GM21447 (cell line): ENCODE results near the gene DBNDD2.

ENCODE experiments used
- ATAC-seq: cut with Tn5 transposase; IDR thresholded peaks from one replicate; pipeline ENCODE4 v1.9.1; 2021; ENCODE audit not compliant: unreplicated experiment

DBNDD2 gene

DNA sequence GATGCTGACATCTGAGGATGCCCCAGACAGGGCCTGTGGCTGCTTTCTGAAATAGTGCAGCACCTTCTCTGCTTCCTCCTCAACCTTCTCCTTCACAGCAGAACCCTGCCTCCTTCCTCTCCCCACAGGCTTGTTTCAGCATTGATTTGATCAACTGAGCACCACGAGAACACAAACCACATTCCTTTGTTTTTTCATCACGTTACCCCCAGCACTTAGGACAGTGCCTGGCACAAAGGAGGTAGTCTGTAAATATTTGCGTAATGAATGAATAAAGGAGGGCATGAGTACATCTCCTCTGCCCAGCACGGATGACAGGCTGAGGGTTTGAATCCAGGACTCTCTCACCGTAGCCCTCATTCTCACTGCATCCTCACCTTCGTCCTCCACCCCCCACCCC, 40.2 kb downstream of the DBNDD2 start:
- ATAC-seq, result no peak

DNA sequence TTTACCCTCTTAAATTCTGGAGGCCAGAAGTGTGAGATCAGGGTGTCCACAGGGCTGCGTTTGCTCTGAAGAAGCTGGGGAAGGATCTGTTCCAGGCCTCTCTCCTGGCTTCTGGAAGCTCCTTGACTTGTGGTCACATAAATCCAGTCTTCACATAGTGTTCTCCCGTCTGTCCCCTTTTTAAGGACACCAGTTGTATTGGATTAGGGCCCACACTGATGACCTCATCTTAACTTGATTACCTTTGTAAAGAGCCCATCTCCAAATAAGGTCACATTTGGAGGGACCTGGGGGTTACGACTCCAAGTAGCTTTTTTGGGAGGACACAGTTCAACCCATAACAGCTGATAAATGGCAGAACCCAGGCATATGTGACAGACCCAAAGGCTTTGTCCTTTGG, 41.4 kb downstream of the DBNDD2 start:
- no peak for ATAC-seq

DNA sequence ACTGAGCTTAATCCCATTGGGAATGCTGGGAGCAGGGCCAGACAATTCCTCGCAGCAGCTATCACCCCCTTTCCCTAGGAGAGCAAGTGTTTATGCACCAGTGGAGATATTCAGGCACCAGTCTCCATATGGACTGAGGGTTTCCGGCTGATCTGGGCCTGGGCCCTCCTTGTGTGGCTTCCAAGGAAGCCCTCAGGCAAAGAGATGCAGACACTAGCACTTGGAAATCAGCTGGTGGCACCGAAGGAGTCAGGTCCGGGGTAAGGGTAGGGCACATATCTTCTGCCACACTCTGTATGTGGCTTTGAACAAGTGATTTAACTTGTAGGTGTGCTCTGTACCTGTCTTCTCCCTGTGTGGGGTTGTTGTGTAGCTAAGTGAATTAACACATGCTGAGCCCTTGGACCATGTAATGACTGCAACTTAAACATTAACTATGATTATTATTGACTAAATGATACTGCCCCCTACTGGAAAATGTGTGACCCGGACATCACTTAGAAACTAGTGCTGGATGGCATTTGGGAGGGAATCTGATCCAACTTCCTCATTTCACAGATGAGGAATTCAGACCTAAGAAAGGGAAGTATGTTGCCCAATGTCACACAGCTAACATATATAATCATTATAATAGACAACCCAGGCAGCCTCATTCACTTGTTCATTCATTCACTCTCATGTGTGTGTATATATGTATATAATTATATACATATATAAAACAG, 42.2 kb downstream of the DBNDD2 start:
- no peak for ATAC-seq

DNA sequence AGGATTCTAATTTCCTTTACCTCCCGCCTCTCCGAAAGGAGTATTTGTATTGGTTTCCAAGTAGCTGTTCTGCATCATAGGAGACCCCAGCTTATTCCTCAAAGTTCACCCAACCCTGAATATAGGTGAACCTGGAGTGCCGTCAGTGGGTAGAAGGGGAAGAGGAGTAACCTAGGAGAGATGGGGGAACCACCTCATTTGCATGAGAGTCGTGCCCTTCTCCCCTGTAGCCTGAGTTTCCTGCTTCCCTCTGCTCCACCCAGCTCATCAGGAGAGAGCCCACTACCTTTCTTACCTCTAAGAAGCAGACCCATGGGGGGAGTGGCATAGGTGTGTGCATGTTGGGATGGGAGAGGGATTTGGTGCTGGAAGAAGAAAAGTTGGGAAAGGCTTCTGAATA, 44.1 kb downstream of the DBNDD2 start:
- ATAC-seq, result no peak

DNA sequence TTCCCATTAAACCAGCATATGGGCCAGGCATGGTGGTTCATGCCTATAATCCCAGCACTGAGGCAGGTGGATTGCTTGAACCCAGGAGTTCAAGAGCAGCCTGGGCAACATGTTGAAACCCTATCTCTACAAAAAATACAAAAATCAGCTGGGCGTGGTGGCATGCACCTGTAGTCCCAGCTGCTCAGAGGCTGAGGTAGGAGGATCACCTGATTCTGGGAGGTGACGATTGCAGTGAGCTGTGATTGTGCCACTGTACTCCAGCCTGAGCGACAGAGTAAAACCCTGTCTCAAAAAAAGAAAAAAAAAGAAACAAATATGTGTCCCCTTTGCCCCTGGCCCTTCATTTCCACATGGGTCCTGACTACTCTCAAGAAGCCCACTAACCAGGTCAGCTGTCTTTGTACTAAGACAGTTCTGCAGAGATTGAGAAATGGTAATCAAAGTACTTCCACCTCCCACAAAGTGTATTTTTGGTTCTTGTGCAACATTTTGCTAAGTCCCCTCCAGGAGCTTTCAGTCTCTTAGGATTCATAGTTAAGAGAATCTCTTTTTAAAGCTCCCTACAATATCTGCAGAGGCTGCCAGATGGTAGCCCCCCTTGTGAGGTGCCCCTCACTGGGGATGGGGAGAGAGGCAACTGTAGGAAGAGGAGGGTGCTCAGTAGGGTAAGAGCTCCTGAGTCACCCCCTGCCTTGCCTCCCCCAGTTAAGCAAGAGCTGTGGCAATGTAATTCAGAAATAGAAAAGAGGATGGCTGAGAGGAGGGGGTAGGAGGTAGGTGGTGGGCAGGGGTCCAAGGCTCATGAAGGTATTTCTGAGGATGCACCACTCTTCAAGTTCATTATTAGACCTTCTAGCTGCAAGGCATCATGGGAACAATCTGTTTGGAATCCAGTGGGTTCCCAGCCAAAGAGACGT, 44.9 kb downstream of the DBNDD2 start:
- ATAC-seq, result no peak

DNA sequence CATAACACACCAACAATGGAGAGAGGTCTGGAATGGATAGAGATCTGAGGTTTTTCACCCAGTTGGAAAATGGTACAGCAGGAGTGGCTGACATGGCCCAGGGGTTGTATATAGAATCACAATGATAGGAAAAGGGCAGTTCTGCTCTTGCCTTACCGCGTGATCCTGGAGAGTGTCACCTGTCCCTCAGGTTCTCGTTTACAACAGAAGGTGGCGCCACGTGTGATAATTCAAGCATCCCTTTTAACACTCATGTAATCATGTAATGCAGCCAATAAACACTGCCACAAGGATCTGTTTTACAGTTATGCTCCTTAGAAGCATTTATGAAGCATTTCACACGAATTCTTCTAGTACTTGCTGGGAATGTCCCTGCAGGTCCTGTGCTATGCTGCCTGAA, 48.5 kb downstream of the DBNDD2 start:
- no peak for ATAC-seq

DNA sequence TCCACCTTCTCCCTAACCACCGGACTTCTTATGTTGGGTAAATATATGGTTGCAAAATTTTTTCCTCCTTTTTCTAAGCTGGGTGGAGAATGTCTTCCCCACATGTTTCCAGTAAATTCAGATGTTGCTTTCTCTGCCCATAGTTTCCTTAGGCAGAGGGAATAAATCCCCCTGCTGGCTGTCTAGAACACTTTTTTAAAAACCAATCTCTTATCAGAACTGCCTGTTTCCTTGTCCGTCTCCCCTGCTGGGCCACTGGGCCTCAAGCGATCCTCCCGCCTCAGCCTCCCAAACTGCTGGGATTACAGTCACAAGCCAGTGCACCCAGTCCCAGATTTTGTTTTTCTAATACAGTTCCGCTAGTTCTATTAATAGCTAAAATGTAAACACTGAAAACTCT, 51.5 kb downstream of the DBNDD2 start:
- no peak for ATAC-seq
